NCI-H2171 treated with DMSO at 0.1 percent for 48 hours (cell line): ENCODE data around the gene SYNGR1.

Experiments
- DNase-seq: peaks from one replicate; lab custom pipeline; 2025; lab: John Stamatoyannopoulos, UW

The SYNGR1 gene

GRCh38 chr22:39371732-39372131, 21.9 kb downstream of the SYNGR1 start:
- no peak for DNase-seq

DNA sequence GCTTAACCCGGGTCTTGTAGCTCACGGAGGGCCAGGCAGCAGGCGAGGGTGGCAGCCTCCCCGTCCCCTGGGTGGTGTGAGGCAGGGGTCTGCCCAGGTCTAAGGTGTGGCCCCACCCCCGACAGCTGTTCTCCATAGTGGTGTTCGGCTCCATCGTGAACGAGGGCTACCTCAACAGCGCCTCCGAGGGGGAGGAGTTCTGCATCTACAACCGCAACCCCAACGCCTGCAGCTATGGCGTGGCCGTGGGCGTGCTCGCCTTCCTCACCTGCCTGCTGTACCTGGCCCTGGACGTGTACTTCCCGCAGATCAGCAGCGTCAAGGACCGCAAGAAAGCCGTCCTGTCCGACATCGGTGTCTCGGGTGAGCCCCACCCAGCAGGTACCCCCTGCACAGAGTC, 24.4 kb downstream of the SYNGR1 start:
- DNase-seq = no peak

DNA sequence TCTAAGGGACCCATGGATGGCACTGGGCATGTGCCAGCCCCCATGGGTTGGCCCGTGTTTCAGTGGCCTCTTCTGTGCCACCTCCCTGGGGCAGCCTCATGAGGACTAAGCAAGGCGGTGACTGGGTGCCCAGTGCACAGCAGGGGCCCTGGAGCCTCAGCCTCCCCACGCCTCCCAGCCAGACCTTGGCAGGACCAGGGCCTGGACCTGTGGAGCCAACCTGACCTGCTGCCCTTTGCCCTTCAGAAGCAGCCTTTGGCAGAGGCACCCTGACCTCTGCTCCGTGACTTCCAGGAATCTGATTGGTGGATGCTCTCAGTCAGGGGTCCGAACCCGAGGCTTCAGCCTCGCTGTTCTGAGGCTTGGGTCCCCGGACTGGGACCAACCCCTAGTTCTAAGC, 25.0 kb downstream of the SYNGR1 start:
- DNase-seq = no peak

GRCh38 chr22:39375646-39376045, 25.9 kb downstream of the SYNGR1 start:
- no peak for DNase-seq

DNA sequence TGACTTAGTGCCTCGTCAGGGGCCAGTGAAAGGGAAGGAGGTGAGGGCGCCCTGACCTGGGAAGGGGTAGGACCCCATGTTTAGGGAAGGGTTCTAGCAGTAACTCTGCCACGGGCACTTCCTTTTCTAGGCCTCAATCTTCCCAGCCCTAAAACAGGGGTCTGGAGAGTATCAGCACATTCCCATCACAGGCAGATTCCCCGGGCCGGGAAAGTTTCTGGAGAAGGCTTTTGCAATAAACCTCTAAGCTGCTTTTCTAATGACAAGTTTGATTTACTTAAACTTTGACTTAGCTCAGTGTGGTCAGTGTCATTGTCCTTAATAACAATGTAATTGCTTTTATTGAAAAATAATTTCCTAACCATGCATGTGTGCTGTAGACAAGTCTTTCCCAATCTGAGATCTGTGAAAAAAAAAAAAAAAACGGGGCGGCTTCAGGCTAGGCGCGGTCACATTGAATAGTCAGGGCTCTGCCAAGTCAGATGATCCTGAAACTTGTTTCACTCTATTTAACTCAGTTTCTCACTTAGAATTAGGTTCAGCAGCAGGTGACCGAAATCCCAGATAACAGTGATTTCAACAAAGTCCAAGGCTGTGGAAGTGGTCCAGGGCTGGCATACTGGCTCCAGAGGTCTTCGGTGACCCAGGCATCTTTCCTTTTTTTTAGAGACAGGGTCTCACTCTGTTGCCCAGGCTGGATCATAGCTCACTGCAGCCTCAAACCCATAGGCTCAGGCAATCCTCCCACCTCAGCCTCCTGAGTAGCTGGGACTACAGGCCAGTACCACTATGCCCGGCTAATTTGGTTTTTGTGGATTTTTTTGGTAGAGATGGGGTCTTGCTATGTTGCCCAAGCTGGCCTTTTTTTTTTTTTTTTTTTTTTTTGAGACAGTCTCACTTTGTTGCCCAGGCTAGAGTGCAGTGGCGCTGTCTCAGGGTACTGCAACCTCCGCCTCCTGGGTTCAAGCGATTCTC, 30.3 kb downstream of the SYNGR1 start:
- DNase-seq = no peak

GRCh38 chr22:39381009-39381755, 31.4 kb downstream of the SYNGR1 start:
- DNase-seq = no peak

- DNase-seq = no peak
Observed at GRCh38 chr22:39381930-39382329, 32.1 kb downstream of the SYNGR1 start.

DNA sequence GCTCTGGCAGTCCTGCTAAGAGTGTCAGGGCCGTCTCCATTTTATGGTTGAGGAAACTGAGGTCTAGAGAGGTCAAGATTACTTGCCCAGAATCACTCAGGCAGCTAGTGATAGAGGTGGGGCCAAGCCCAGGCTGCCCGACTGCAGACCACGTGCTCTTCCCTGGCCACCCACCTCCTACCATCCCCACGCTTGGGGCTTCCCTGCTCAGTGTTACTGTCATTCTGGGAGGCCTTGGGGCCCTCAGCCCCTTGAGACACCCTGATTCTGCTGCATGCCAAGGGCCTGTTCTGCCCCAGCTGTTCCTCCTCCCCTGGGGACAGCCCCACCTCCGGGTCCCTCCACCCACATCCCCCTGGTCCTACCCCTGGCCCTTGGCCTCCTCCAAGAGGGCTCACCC, 32.6 kb downstream of the SYNGR1 start:
- DNase-seq = no peak

DNA sequence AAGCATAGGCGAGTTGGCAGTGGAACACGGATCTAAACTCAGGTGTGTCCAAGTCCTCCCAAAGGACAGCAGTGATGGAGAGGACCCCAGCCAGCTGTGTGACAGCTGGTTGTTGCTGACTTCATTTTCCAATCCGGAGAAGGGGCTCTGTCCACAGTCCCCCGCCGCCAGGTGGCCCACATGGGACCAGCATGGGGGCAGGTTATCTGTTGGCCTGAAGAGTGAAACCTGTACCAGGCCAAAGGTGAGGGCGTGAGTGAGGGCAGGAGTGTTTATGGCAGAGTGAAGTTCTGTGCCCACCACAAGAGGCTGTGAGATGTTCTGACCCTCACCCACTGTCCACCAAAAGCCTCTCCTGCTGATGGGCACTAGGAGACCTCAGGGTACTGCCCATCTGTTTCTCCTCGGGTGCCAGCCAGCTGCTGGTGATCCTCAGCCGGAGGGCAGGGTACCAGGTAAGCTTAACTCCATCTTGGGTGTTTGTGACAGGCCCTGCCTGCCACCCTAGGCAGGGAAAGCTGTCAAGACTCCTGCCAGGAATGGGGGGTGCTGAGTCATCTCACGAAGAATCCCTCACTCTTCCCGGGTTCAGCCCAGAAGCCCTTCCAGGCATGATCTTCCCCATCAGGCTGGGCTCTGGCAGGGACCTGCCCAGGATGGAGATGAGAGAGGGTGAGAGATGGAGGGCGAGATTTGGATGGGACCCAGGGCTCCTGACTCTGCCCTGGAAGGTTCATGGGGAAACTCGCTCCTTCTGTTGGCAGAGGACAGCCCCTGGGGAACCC, 34.2 kb downstream of the SYNGR1 start:
- no peak for DNase-seq

GRCh38 chr22:39384750-39385480, 35.1 kb downstream of the SYNGR1 start:
- no peak for DNase-seq

DNA sequence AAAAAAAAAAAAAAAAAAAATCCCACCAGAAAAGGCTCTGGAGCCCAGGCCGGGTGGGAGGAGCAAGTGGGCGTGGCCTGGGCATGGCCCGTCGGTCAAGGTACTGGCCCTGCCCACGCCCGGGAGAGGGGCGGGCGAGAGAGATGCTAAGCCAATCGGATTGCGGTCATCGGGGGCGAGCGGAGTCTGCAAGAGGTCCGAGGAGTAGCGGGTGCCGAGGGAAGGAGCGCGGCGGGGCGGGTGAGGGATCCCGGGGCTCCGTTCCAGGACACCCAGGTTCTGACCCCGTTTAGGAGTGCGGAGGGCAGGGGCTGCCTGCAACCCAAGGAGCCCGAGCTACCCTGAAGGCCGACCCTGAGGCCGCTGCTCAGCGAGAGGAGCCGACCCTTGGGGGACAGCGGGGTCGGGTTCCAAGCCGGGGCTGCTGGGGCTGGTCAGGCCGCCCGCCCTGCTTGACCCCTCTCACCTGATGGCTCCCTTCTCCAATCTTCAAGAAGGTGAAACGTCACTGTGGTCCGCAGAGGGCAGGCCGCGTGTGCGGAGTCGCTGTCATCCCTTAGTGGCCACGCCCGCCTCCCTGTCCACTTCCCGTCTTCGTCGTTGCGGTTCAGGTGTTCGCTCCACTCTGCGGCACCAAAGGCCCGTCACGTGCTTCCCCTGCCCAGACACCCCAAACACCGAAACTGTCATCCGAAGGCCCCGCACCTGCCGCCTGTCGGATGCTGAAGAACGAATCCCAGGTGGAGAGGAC, 38.6 kb downstream of the SYNGR1 start:
- no peak for DNase-seq

DNA sequence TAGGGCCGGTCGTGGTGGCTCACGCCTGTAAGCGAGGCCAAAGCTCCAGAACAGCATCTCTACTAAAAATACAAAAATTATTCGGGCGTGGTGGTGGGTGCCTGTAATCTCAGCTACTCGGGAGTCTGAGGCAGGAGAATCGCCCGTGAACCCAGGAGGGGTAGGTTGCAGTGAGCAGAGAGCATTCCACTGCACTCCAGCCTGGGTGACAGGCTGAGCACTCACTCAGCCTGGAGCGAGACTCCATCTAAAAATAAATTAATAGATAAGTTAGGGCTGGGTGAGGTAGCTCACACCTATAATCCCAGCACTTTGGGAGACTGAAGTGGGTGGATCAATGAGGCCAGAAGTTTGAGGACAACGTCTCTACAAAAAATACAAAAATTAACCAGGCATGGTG, 39.6 kb downstream of the SYNGR1 start:
- no peak for DNase-seq

GRCh38 chr22:39392341-39392948, 42.7 kb downstream of the SYNGR1 start:
- DNase-seq = no peak

GRCh38 chr22:39395936-39396796, 46.4 kb downstream of the SYNGR1 start:
- peak; percentile 73 for DNase-seq

GRCh38 chr22:39396797-39397195, 47.0 kb downstream of the SYNGR1 start:
- peak; percentile 94 for DNase-seq

- no peak for DNase-seq
Observed at GRCh38 chr22:39401301-39401631, 51.5 kb downstream of the SYNGR1 start.

- no peak for DNase-seq
Observed at GRCh38 chr22:39405346-39406085, 55.7 kb downstream of the SYNGR1 start.

DNA sequence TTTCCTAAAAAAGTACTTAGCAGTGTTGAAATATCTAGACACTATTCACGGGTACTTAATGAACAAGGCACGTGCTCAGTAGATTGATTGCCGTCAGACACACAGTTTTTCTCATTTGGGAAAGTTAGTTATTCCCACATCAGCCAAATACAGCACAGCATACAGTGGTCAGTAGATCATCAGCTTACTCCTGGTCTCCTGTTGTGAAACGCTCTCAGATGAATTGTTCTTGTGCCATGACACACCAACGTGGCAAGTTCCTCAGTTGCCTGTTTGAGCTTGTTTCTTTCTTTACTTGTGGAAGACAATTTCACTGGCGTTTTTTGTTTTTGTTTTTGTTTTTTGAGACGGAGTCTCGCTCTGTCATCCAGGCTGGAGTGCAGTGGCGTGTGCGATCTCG, 58.4 kb downstream of the SYNGR1 start:
- DNase-seq = no peak

DNA sequence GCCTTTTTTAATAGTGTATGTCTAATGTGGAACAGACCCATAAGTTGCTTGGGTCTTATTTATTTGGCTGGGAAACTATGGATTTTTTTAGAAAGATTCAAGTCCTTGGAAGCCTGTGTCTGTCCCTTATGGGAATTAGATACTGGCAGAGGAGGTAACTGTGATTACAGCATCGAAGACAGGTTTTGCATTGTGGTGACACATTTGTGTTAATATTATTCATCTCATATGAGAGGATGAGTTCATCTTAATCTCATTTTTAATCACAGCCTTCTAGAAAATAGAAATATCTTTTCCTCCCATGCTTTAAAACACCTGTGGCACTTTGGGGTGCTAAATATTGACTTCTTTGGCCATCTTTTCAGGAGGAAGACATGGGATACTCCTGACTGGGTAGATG, 59.0 kb downstream of the SYNGR1 start:
- DNase-seq = no peak
